HepG2 (cell line): Measurements from ENCODE around the gene GPC6. TPM values are rescaled to one million over a fixed set of nuclear protein-coding genes. Genes with fewer than 3 reads are reported as not detected.

ENCODE experiments used
- ATAC-seq: fragments of 200-7000 bp; cut with Tn5 transposase; 3 replicates; pipeline ENCODE4 v1.9.1; 2020; ENCODE audit warnings: mild to moderate bottlenecking, moderate library complexity
- BruUV-seq: library from RNA; stranded (reverse); fragments of 400-500 nt; replicated peaks from 2 replicates; lab custom pipeline; 2021; lab: Mats Ljungman, UMichigan
- CTCF ChIA-PET: fragments of 300-600 bp; formaldehyde crosslinking; extraction: SDS; loops from one replicate; lab custom pipeline; 2021; ENCODE audit warnings: low total read pairs, inconsistent platforms, low intra/inter-chr PET ratio; lab: Yijun Ruan, JAX
- POLR2A ChIA-PET: fragments of 350-600 bp; sonication (Branson Sonifier 250); formaldehyde crosslinking; loops from one replicate; lab custom pipeline; 2020; ENCODE audit warnings: antibody characterized with exemption, inconsistent platforms; lab: Yijun Ruan, JAX
- DNase-seq: peaks from one replicate; pipeline ENCODE4 v3.0.0-alpha.2; 2015; ENCODE audit warnings: low spot score
- FAIRE-seq: peaks from 3 replicates; lab custom pipeline; 2011; peaks lifted over from hg19 to GRCh38; lab: Jason Lieb, UNC
- H2AFZ ChIP-seq: one replicate; pipeline ENCODE4 v1.6.1; 2011; ENCODE audit warnings: low read length, inconsistent platforms
- H3K27ac ChIP-seq: fragments of 300-600 bp; 3 replicates; pipeline ENCODE4 v1.8.0; 2011; ENCODE audit warnings: mixed run types, mild to moderate bottlenecking, mixed read lengths, low read length, inconsistent platforms; ENCODE audit not compliant: insufficient read depth; ENCODE audit errors: extremely low read length
- H3K27me3 ChIP-seq, 2 experiments: fragments of 200-600 bp in 1 of 2; 2 replicates in 1 of 2; 3 replicates in 1 of 2; pipeline versions ENCODE4 v1.6.0 to v1.8.0; 2011; ENCODE audit warnings: low read length in 2 of 2, mild to moderate bottlenecking in 2 of 2, moderate library complexity in 2 of 2, inconsistent platforms in 1 of 2; ENCODE audit not compliant: insufficient read depth in 2 of 2, control insufficient read depth in 1 of 2
- H3K36me3 ChIP-seq, 2 experiments: fragments of 200-600 bp in 1 of 2; replicated peaks in 1 of 2; 2 replicates in 1 of 2; 3 replicates in 1 of 2; pipeline versions ENCODE4 v1.5.1 to v1.8.0; 2011; ENCODE audit warnings: low read length in 2 of 2, inconsistent platforms in 1 of 2; ENCODE audit not compliant: insufficient read depth in 2 of 2, control insufficient read depth in 1 of 2
- H3K4me1 ChIP-seq: 2 replicates; pipeline ENCODE4 v1.5.1; 2012; ENCODE audit warnings: low read length, inconsistent platforms; ENCODE audit not compliant: insufficient read depth
- H3K4me2 ChIP-seq: 2 replicates; pipeline ENCODE4 v1.6.0; 2011; ENCODE audit warnings: low read depth, low read length, inconsistent platforms
- H3K4me3 ChIP-seq, 3 experiments: fragments of 200-600 bp in 1 of 3; sonication (generic), shearing (Covaris generic) in 1 of 3; replicated peaks in 1 of 3; 2 replicates each; pipeline ENCODE4 v1.5.1; 2011 to 2016; ENCODE audit warnings: low read length in 3 of 3, inconsistent platforms in 2 of 3, low read depth in 2 of 3, mild to moderate bottlenecking in 2 of 3, control low read depth in 1 of 3, mixed read lengths in 1 of 3; ENCODE audit not compliant: insufficient read depth in 1 of 3
- H3K79me2 ChIP-seq: one replicate; pipeline ENCODE4 v1.6.1; 2011; ENCODE audit warnings: low read length, inconsistent platforms; ENCODE audit not compliant: insufficient read depth
- H3K9ac ChIP-seq: 2 replicates; pipeline ENCODE4 v1.6.0; 2011; ENCODE audit warnings: mild to moderate bottlenecking, low read depth, low read length, inconsistent platforms; ENCODE audit not compliant: insufficient read depth
- H3K9me3 ChIP-seq: 2 replicates; pipeline ENCODE4 v1.5.1; 2012; ENCODE audit warnings: mild to moderate bottlenecking, low read length
- H4K20me1 ChIP-seq: 2 replicates; pipeline ENCODE4 v1.6.0; 2011; ENCODE audit warnings: inconsistent platforms, mild to moderate bottlenecking, low read length, moderate library complexity; ENCODE audit not compliant: insufficient read depth
- GPN1 ChIP-seq: sonication (generic); formaldehyde crosslinking; IDR thresholded peaks from 2 replicates; pipeline ENCODE4 v1.5.1; 2020; ENCODE audit warnings: missing genetic modification reagents, borderline replicate concordance
- HMGXB3 ChIP-seq: sonication (generic); formaldehyde crosslinking; IDR thresholded peaks from 2 replicates; pipeline ENCODE4 v1.4.0; 2020; ENCODE audit warnings: missing genetic modification reagents, borderline replicate concordance
- MTA1 ChIP-seq: sonication (generic); formaldehyde crosslinking; IDR thresholded peaks from 2 replicates; pipeline ENCODE4 v1.4.0; 2020; ENCODE audit warnings: missing genetic modification reagents, mild to moderate bottlenecking, borderline replicate concordance
- MTF2 ChIP-seq: sonication (generic); formaldehyde crosslinking; IDR thresholded peaks from 2 replicates; pipeline ENCODE4 v1.5.0; 2020; ENCODE audit warnings: missing genetic modification reagents, borderline replicate concordance
- SALL2 ChIP-seq: sonication (generic); formaldehyde crosslinking; IDR thresholded peaks from 2 replicates; pipeline ENCODE4 v1.8.1; 2023; ENCODE audit warnings: mild to moderate bottlenecking, missing genetic modification reagents, inconsistent platforms
- SMAD1 ChIP-seq: sonication (generic); formaldehyde crosslinking; IDR thresholded peaks from 2 replicates; pipeline ENCODE4 v1.4.0; 2020; ENCODE audit warnings: missing genetic modification reagents, low read depth, mild to moderate bottlenecking, borderline replicate concordance
- SP5 ChIP-seq: IDR thresholded peaks from 2 replicates; pipeline ENCODE4 v1.6.1; 2016; ENCODE audit warnings: low read depth, borderline replicate concordance
- STAG1 ChIP-seq: sonication (generic); formaldehyde crosslinking; IDR thresholded peaks from 2 replicates; pipeline ENCODE4 v1.4.0; 2020; ENCODE audit warnings: missing genetic modification reagents
- ZBTB1 ChIP-seq: sonication (generic); formaldehyde crosslinking; IDR thresholded peaks from 2 replicates; pipeline ENCODE4 v1.4.0; 2020; ENCODE audit warnings: missing genetic modification reagents, borderline replicate concordance
- ZNF44 ChIP-seq: sonication (generic); formaldehyde crosslinking; IDR thresholded peaks from 2 replicates; pipeline ENCODE4 v1.5.1; 2020; ENCODE audit warnings: mild to moderate bottlenecking, missing genetic modification reagents
- ZNF597 ChIP-seq: sonication (generic); formaldehyde crosslinking; IDR thresholded peaks from 2 replicates; pipeline ENCODE4 v1.5.0; 2020; ENCODE audit warnings: missing genetic modification reagents
- ZNF841 ChIP-seq: sonication (generic); formaldehyde crosslinking; IDR thresholded peaks from 2 replicates; pipeline ENCODE4 v1.8.1; 2023; ENCODE audit warnings: missing genetic modification reagents, borderline replicate concordance
- ZNF891 ChIP-seq: sonication (generic); formaldehyde crosslinking; IDR thresholded peaks from 2 replicates; pipeline ENCODE4 v1.5.0; 2020; ENCODE audit warnings: mild to moderate bottlenecking, missing genetic modification reagents
- WGBS: methylation state at CpG from one replicate; pipeline ENCODE4 v1.1.6; 2017; ENCODE audit warnings: low lambda C conversion rate; 5-methylcytosine and 5-hydroxymethylcytosine counted together
- in situ Hi-C: cut with HindIII; loops from 2 replicates; pipeline ENCODE4 v1.10.0; 2017; ENCODE audit warnings: low pct_unique_long_range_greater_than_20kb; ENCODE audit not compliant: extremely low pct_ligation_motif_present
- intact Hi-C: fragments of 100-400 bp; cut with micrococcal nuclease; formaldehyde crosslinking; loops from one replicate; pipeline ENCODE4 v1.10.0; 2022; ENCODE audit not compliant: unreplicated experiment
- polyA plus RNA-seq, 8 experiments: library from polyadenylated mRNA; depleted of rRNA in 3 of 8; stranded (reverse) in 7 of 8; unstranded in 1 of 8; fragments of >200 nt; fragmentation: Illumina TruSeq in 4 of 8; extraction: Trizol in 4 of 8; gene quantifications; 2 replicates each; pipeline versions ENCODE4 v1.2.1 to v1.2.3, GENCODE V29; 2011 to 2016; ENCODE audit warnings: low read depth in 4 of 8, missing spikeins in 1 of 8, mixed read lengths in 1 of 8; ENCODE audit not compliant: insufficient read depth in 1 of 8
- total RNA-seq, 5 experiments: library from RNA; depleted of rRNA; stranded (reverse); fragments of >200 nt; fragmentation: Illumina TruSeq; extraction: Trizol; gene quantifications; 2 replicates each; pipeline ENCODE4 v1.2.3, GENCODE V29; 2016; ENCODE audit warnings: low read depth in 1 of 5

GPC6 gene
- total and polyA plus RNA-seq, 2 of the 13 experiments (the other 11 are each of a cell fraction or from before 2014, with no cell fraction given) = 24.5 to 33.9 TPM

GRCh38 chr13:93292366-93292765, 65.8 kb downstream of the GPC6 start (continued):
- TF ChIP-seq MTA1 (CRISPR knock-in tag) = no peak
- no peak for TF ChIP-seq SMAD1 (CRISPR knock-in tag)
- no peak for TF ChIP-seq ZNF891 (CRISPR knock-in tag)
- no peak for TF ChIP-seq ZNF44 (CRISPR knock-in tag)
- no peak for TF ChIP-seq SALL2 (CRISPR knock-in tag)
- no peak for TF ChIP-seq STAG1 (CRISPR knock-in tag)
- TF ChIP-seq GPN1 (CRISPR knock-in tag) = no peak
- no peak for TF ChIP-seq MTF2 (CRISPR knock-in tag)

GRCh38 chr13:93293710-93294109, 67.1 kb downstream of the GPC6 start:
- WGBS = 96% methylated on average over 1 of the region's 1 CpG
- Histone ChIP-seq H3K9ac (no peak overlapping the region), H3K36me3 (no peaks in the 10 kb centered on the region), H3K79me2 (no peaks in the 10 kb centered on the region), H3K27me3 (no peaks in the 10 kb centered on the region), H3K4me1 (no peaks in the 10 kb centered on the region), H4K20me1 (no peaks in the 10 kb centered on the region), H3K4me2 (no peak overlapping the region), H3K27ac (no peak overlapping the region), H2AFZ (no peak overlapping the region), H3K4me3 (no peak overlapping the region), H3K9me3 (no peaks in the 10 kb centered on the region)
- FAIRE-seq (no peak), DNase-seq (no peak), ATAC-seq (no peak)
- in situ Hi-C loops (no loop called here), intact Hi-C loops (no loop called here)
- no TSS peak for BruUV-seq
- ChIA-PET POLR2A (no interaction called here), CTCF (no interaction called here)
- TF ChIP-seq ZBTB1 (no peak), SP5 (CRISPR knock-in tag) (no peak), HMGXB3 (CRISPR knock-in tag) (no peak), ZNF597 (CRISPR knock-in tag) (no peak), ZNF841 (CRISPR knock-in tag) (no peak)
